Cardiac fibroblast (primary cell): ENCODE data around the gene COL24A1.
A peak's percentile ranks its signal among the peaks of the same experiment; 100 is the strongest.
"Not testable (repeated sequence)": the region's sequence is repeated elsewhere in the genome, so short reads cannot be mapped to it uniquely, and the experiment has no call there.

Experiments
- DNase-seq, 2 donors: peaks; one replicate each; pipeline versions ENCODE4 v3.0.0 to v3.0.0-alpha.2; 2010; ENCODE audit warnings: low read depth in 2 of 2
- H3K4me3 ChIP-seq, 2 donors: replicated peaks in 1 of 2; 1 replicate in 1 of 2; 2 replicates in 1 of 2; pipeline ENCODE4 v1.5.1; 2011; ENCODE audit warnings: low read depth in 2 of 2, low read length in 2 of 2, mild to moderate bottlenecking in 2 of 2, moderate library complexity in 1 of 2
- TF ChIP-seq, protein P1 (sequence below): IDR thresholded peaks from one replicate; pipeline ENCODE4 v1.5.1; 2011; ENCODE audit warnings: low read depth, mild to moderate bottlenecking, low read length, inconsistent platforms

Gene COL24A1

DNA sequence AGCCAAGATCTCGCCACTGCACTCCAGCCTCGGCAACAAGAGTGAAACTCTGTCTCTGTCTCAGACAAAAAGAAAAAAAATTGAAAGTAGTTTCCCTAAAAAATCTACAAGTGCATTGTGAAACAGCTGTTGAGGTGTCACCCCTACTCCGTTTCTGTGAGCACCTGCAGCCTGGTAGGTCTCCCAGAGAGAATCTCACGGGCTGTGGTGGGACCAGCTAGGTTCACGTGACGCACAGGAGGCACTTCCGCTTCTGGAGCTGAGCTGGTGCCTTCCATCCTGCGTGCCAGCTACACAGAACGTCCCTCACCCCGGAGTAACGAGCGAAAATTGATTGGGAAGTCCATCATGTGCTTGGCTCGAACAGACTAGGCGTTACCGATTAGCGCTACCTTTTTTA, 66.8 kb downstream of the COL24A1 start:
- TF ChIP-seq, protein P1, sequence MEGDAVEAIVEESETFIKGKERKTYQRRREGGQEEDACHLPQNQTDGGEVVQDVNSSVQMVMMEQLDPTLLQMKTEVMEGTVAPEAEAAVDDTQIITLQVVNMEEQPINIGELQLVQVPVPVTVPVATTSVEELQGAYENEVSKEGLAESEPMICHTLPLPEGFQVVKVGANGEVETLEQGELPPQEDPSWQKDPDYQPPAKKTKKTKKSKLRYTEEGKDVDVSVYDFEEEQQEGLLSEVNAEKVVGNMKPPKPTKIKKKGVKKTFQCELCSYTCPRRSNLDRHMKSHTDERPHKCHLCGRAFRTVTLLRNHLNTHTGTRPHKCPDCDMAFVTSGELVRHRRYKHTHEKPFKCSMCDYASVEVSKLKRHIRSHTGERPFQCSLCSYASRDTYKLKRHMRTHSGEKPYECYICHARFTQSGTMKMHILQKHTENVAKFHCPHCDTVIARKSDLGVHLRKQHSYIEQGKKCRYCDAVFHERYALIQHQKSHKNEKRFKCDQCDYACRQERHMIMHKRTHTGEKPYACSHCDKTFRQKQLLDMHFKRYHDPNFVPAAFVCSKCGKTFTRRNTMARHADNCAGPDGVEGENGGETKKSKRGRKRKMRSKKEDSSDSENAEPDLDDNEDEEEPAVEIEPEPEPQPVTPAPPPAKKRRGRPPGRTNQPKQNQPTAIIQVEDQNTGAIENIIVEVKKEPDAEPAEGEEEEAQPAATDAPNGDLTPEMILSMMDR: no peak
- no peak overlapping the region for H3K4me3 ChIP-seq
- DNase-seq: no peak

DNA sequence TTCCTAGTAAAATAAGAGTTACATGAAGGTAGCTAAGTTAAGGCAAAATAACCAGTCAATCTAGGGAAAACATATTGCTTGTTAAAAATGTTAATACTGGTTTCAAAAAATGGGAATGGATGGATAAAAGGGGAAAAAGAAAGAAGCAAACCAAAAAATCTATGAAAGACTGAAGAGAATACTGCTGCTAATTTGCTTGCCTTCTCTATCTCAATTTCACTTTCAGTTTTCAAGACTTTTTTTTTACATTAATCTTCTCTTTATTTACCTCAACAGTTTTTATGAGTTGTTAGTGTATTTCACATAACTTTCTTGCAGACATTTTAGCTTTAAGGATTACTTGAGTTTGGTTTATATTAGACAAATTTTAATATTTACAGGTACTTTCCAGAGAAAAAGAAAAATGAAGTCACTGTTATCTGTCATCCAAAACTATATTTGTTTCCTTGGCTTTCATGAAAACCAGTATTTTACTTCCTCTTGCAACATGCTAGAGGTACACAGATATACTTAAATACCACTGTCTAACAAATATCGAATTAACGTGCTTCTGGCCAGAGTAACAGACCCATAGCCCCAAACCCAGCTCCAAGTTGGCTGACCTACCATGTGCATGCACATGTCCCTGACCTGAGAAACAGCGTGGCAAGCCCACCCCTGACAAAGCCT, 70.7 kb downstream of the COL24A1 start:
- DNase-seq: no peak
- no peak overlapping the region for H3K4me3 ChIP-seq
- TF ChIP-seq, protein P1: no peak

DNA sequence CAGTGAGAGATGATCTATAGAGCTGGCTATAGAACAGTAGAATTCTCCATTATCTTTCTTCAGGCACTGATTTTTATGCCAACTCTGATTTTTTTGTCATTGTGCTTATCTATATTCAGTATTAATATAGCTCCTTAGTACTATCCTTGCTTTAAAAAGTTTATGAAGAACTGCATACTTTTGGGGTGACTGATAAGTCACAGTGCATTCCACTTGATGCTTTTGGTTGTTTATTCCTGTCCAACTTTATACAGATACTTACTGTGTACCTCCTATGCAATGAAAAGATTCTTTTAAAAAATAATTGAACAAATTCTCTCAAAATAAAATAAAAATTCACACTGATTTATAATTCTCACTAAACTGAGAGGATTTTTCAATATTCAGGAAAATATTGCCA, 71.6 kb downstream of the COL24A1 start:
- TF ChIP-seq, protein P1: no peak
- no peak overlapping the region for H3K4me3 ChIP-seq
- no peak for DNase-seq

DNA sequence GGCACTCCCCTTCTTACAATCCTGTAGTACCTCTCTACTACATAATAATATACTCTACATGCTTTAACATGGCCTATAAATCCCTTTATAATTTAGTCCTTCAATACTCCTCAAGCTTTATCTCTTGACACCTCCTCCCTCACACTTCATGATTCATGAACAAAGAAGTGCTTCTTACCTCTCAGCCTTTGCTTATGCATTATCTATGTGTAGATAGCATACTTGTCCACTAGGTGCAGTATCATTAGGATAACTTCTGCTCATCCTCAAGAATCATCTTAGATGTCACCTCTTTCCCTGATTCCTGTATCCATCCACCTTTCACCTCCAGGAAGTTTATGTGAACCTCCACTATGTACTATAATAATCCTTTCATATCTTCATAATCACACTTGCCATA, 74.4 kb downstream of the COL24A1 start:
- DNase-seq: no peak
- H3K4me3 ChIP-seq: no peak overlapping the region
- TF ChIP-seq, protein P1: peak; percentile 23

DNA sequence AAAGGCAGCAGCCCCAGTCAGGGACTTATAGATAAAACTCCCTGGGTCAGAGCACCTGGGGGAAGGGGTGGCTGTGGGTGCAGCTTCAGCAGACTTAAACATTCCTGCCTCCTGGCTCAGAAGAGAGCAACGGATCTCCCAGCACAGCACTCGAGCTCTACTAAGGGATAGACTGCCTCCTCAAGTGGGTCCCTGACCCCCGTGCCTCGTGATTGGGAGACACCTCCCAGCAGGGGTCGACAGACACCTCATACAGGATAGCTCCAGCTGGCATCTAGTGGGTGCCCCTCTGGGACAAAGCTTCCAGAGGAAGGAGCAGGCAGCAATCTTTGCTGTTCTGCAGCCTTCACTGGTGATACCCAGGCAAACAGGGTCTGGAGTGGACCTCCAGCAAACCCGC, 84.1 kb downstream of the COL24A1 start:
- not testable (repeated sequence) for H3K4me3 ChIP-seq

DNA sequence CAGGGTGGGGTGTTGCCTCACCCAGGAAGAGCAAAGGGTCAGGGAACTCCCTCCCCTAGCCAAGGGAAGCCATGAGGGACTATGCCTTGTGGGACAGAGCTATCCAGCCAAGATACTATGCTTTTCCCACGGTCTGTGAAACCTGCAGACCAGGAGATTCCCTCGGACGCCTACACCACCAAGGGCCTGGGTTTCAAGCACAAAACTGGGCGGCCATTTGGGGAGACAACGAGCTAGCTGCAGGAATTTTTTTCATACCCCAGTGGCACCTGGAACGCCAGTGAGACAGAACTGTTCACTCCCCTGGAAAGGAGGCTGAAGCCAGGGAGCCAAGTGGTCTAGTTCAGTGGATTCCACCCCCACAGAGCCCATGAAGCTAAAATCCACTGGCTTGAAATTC, 84.7 kb downstream of the COL24A1 start:
- H3K4me3 ChIP-seq: not testable (repeated sequence)

More for the DNA sequence above, 84.1 kb downstream of the COL24A1 start:
- not testable (repeated sequence) for DNase-seq

DNA sequence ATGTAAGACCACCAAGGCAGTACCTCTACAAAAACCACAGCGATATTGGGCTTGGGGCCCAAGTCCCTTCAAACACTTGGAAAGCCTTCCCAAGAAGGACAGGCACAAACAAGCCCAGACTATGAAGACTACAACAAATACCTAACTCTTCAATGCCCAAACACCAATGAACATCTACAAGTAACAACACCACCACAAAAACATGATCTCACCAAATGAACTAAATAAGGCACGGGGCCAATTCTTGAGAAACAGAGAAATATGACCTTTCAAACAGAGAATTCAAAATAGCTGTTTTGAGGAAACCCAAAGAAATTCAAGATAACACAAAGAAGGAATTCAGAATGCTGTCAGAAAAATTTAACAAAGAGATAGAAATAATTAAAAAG, 86.8 kb downstream of the COL24A1 start:
- H3K4me3 ChIP-seq: no peak overlapping the region
- peak; percentile 53 to 76 for DNase-seq
- TF ChIP-seq, protein P1: no peak

More for the DNA sequence above, 84.7 kb downstream of the COL24A1 start:
- not testable (repeated sequence) for DNase-seq
